ENCODE results near the gene PDCD6IP. TPM values are rescaled to one million over a fixed set of nuclear protein-coding genes. Genes with fewer than 3 reads are reported as not detected.

Gene PDCD6IP
- total and polyA plus RNA-seq, 2 experiments from 2014 or later, result 197 to 214 TPM

DNA sequence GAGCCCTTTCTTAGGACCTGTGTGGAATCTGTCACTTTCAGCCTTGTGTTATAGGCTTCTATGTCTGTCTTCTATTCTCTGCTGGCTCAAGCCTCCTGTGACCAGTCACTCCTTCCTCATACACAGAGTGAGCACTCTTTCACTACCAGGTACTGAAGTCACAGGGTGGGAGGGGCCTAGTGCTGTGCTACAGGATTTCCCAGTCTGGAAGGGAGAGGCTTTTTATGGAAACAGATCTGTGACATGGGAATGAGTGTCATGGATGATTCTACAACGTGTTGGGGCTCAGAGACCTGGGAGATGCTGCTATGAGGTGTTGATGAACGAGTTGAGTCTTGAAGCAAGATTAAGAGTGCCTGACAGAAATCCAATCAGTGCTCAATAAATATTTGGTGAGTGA lies 100.5 kb downstream of the PDCD6IP start:
- in situ Hi-C loops (cut with MboI), result no loop called here
- Histone ChIP-seq H3K27ac (no peak overlapping the region), H4K20me1 (ENCODE audit: insufficient read depth) (no peaks in the 10 kb centered on the region), H3K27me3 (replicated peaks; ENCODE audit: insufficient read depth) (no peaks in the 10 kb centered on the region; the same call in 1 of the 2 replicates), H3K9me2 (ENCODE audit: insufficient read depth) (no peaks in the 10 kb centered on the region), H2AFZ (no peak overlapping the region), H3K79me2 (ENCODE audit: insufficient read depth) (no peaks in the 10 kb centered on the region), H3F3A (ENCODE audit: insufficient read depth) (no peaks in the 10 kb centered on the region), H3K9me3 (ENCODE audit: low read depth) (no peaks in the 10 kb centered on the region), H3K4me1 (ENCODE audit: insufficient read depth) (0 out of 2 replicates have a peak, but pooled peaks cover 4% of the 10 kb centered on the region), H3K9ac (no peak overlapping the region), H3K4me3 (no peak overlapping the region), H3K36me3 (ENCODE audit: low read depth) (no peaks in the 10 kb centered on the region), H3K4me2 (ENCODE audit: unreplicated experiment) (no peak overlapping the region)
- no peak for DNase-seq
- WGBS, 2 experiments (ENCODE audit: low coverage in 1 of 2, low lambda C conversion rate in 2 of 2, missing lambda C conversion rate in 2 of 2), result 11% methylated on average over 2 of the region's 2 CpGs
- TF ChIP-seq EZH2phosphoT487 (IDR thresholded peaks at IDR 0.05; ENCODE audit: insufficient read depth, low read depth), result no peak
- no peak for TF ChIP-seq EZH2 (IDR thresholded peaks at IDR 0.05; ENCODE audit: insufficient read depth, poor library complexity, severe bottlenecking)

DNA sequence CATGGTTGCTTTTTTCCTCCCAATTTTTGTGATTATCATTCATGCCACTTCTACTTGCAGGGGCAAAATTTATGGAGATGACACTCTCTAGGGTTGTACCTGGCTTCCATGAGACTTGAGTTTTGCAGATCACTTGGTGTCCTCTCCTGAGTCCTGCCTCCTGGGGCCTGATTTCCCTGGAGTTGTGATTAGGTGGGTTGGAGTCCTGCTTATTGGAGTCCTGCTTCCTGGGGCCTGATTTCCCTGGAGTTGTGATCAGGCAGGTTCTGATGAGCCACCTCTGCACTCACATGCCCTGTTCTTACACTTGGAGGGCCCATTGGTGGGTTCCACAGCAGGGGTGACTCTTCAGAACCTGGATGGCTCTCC lies 102.0 kb downstream of the PDCD6IP start:
- no peaks in the 10 kb centered on the region for H3K9me3 ChIP-seq (ENCODE audit: low read depth)
- H3K79me2 ChIP-seq (ENCODE audit: insufficient read depth), result no peaks in the 10 kb centered on the region
- in situ Hi-C loops (cut with MboI), result no loop called here
- H3K36me3 ChIP-seq (ENCODE audit: low read depth), result no peaks in the 10 kb centered on the region
- no peaks in the 10 kb centered on the region for H4K20me1 ChIP-seq (ENCODE audit: insufficient read depth)
- H3K9me2 ChIP-seq (ENCODE audit: insufficient read depth), result no peaks in the 10 kb centered on the region
- H3F3A ChIP-seq (ENCODE audit: insufficient read depth), result no peaks in the 10 kb centered on the region
- H3K9ac ChIP-seq, result no peak overlapping the region
- 0 out of 2 replicates have a peak, but pooled peaks cover 2% of the 10 kb centered on the region for H3K4me1 ChIP-seq (ENCODE audit: insufficient read depth)
- no peaks in the 10 kb centered on the region; the same call in 1 of the 2 replicates for H3K27me3 ChIP-seq (replicated peaks; ENCODE audit: insufficient read depth)
- H2AFZ ChIP-seq, result no peak overlapping the region
- no peak overlapping the region for H3K4me3 ChIP-seq
- no peak overlapping the region for H3K27ac ChIP-seq
- no peak for TF ChIP-seq EZH2 (IDR thresholded peaks at IDR 0.05; ENCODE audit: insufficient read depth, poor library complexity, severe bottlenecking)
- no peak for TF ChIP-seq EZH2phosphoT487 (IDR thresholded peaks at IDR 0.05; ENCODE audit: insufficient read depth, low read depth)
- no peak overlapping the region for H3K4me2 ChIP-seq (ENCODE audit: unreplicated experiment)
- no peak for DNase-seq

DNA sequence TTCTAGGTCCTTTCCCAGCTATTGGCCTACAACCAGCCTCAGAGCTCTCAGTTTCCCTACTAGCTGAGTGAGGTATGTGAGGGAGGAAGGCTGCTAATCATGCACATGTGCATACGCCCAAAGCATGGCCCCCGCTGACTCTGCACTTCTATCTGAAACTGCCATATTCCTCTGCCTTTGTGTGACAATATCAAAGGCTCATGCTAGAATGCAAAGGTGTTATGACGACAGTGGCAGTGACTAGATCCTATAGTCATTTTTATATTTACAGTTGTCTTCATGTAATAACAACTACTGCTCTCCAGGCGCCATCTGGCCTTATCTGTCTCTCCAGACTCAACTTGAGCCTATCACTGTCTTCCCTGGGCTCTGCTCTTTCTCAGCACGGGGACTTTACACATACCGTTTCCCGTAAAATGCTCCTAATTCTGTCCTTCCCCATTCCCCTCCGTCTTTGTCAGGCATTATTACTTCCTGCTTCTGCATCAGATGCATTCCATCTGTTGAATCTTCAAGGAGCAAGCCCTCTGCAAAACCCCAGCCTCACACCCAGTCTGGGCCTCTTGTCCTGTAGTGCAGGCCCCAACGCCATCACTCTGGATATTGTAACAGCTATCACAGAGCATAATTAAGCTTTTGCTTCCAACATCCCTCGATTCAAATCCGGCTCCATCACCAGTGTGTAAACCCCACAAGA lies 102.5 kb downstream of the PDCD6IP start:
- 21 to 28% methylated on average over 11 of the region's 11 CpGs for WGBS, 2 experiments (ENCODE audit: low coverage in 1 of 2, low lambda C conversion rate in 2 of 2, missing lambda C conversion rate in 2 of 2)
- in situ Hi-C loops (cut with MboI), result no loop called here
- Histone ChIP-seq H3K27ac (no peak overlapping the region), H3K4me3 (no peak overlapping the region), H2AFZ (peak overlapping the region; percentile 29; the same call in 1 of the 2 replicates), H3K27me3 (replicated peaks; ENCODE audit: insufficient read depth) (no peaks in the 10 kb centered on the region; the same call in 1 of the 2 replicates), H3K36me3 (ENCODE audit: low read depth) (no peaks in the 10 kb centered on the region), H3K9ac (no peak overlapping the region), H3F3A (ENCODE audit: insufficient read depth) (no peaks in the 10 kb centered on the region), H3K9me2 (ENCODE audit: insufficient read depth) (no peaks in the 10 kb centered on the region), H4K20me1 (ENCODE audit: insufficient read depth) (no peaks in the 10 kb centered on the region), H3K9me3 (ENCODE audit: low read depth) (no peaks in the 10 kb centered on the region), H3K79me2 (ENCODE audit: insufficient read depth) (no peaks in the 10 kb centered on the region), H3K4me2 (ENCODE audit: unreplicated experiment) (no peak overlapping the region), H3K4me1 (ENCODE audit: insufficient read depth) (no peaks in the 10 kb centered on the region)
- TF ChIP-seq EZH2phosphoT487 (IDR thresholded peaks at IDR 0.05; ENCODE audit: insufficient read depth, low read depth) (no peak), EZH2 (IDR thresholded peaks at IDR 0.05; ENCODE audit: insufficient read depth, poor library complexity, severe bottlenecking) (no peak)
- DNase-seq, result no peak

DNA sequence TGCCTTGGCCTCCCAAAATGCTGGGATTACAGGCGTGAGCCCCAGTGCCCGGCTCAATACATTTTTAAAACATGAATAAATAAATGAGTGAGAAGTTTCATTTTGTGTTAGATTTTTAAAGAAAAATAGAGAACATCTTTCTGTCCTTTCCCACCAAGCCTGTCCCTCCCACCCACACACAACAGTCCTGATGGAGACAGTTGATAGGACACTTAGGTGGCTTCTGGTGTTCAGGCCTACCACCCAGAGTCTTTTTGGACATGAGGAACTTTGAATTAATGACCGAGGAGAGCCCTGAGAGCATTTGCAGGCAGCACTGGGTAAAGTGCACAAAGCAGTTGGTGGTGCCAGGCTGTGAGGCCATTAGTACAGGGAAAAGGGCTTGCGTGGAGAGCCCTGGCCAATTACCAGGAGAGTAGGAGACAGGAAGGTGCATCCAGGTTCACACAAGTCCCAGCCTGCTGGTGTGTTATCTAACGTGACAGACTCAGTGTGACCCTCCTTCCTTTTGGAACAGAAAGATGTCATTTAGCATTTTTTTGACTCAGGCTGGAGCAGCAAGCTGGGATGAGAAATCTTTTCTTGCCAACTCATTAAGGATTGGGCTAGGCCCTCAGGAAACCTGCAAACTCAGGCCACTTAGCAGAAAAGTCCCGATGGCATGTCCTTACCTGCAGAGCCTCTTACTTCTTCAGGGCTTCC lies 103.6 kb downstream of the PDCD6IP start:
- Histone ChIP-seq H3K4me1 (ENCODE audit: insufficient read depth) (no peaks in the 10 kb centered on the region), H3K9me3 (ENCODE audit: low read depth) (no peaks in the 10 kb centered on the region), H3K4me2 (ENCODE audit: unreplicated experiment) (no peak overlapping the region), H3K27me3 (replicated peaks; ENCODE audit: insufficient read depth) (no peaks in the 10 kb centered on the region; the same call in 1 of the 2 replicates), H3K79me2 (ENCODE audit: insufficient read depth) (no peaks in the 10 kb centered on the region), H3K4me3 (no peak overlapping the region), H3K36me3 (ENCODE audit: low read depth) (no peaks in the 10 kb centered on the region), H3K9ac (no peak overlapping the region), H3F3A (ENCODE audit: insufficient read depth) (no peaks in the 10 kb centered on the region), H2AFZ (no peak overlapping the region), H4K20me1 (ENCODE audit: insufficient read depth) (no peaks in the 10 kb centered on the region), H3K9me2 (ENCODE audit: insufficient read depth) (no peaks in the 10 kb centered on the region), H3K27ac (no peak overlapping the region)
- no peak for TF ChIP-seq EZH2 (IDR thresholded peaks at IDR 0.05; ENCODE audit: insufficient read depth, poor library complexity, severe bottlenecking)
- TF ChIP-seq EZH2phosphoT487 (IDR thresholded peaks at IDR 0.05; ENCODE audit: insufficient read depth, low read depth), result no peak
- WGBS, 2 experiments (ENCODE audit: low coverage in 1 of 2, low lambda C conversion rate in 2 of 2, missing lambda C conversion rate in 2 of 2), result 39 to 42% methylated on average over 6 of the region's 6 CpGs
- DNase-seq, result no peak
- in situ Hi-C loops (cut with MboI), result no loop called here

Measured in GM23248 (cell line).